ENCODE results near the gene SNAI3. TPM values are rescaled to one million over a fixed set of nuclear protein-coding genes. Genes with fewer than 3 reads are reported as not detected.

SNAI3 gene
- total RNA-seq, 1 donor from 2014 or later = not detected

DNA sequence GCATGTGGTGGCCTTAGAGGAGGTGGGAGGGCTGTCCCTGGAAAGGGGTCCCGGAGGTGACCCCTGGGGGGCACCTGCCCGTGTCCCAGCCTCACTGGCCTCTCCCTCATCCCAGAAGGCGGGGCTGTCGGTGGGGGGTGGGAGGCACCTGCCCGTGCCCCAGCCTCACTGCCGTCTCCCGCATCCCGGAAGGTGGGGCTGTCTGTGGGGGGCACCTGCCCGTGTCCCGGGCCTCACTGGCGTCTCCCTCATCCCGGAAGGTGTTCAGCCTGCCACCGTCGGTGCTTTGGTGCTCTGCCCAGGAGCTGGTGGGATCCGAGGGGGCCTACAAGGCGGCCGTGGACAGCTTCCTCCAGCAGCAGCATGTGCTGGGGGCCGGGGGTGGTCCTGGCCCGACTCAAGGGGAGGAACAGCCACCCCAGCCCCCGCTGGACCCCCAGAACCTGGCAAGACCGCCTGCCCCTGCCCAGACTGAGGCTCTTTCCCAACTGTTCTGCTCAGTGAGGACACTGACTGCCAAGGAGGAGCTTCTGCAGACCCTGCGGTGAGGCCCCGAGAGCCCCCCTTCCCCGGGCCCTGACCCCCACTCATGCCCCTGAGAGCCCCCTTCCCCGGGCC, 26.2 kb upstream of the SNAI3 start:
- Histone ChIP-seq H3K4me1 (peaks cover 3% of the 10 kb centered on the region), H3K27ac (no peak overlapping the region), H3K4me3 (no peak overlapping the region), H3K36me3 (peaks cover 0 to 37% of the 10 kb centered on the region in 2 donors), H3K9me3 (no peaks in the 10 kb centered on the region), H3K27me3 (no peaks in the 10 kb centered on the region)
- no peak for DNase-seq (ENCODE audit: extremely low spot score in 2 of 2)
- TF ChIP-seq, protein P1, sequence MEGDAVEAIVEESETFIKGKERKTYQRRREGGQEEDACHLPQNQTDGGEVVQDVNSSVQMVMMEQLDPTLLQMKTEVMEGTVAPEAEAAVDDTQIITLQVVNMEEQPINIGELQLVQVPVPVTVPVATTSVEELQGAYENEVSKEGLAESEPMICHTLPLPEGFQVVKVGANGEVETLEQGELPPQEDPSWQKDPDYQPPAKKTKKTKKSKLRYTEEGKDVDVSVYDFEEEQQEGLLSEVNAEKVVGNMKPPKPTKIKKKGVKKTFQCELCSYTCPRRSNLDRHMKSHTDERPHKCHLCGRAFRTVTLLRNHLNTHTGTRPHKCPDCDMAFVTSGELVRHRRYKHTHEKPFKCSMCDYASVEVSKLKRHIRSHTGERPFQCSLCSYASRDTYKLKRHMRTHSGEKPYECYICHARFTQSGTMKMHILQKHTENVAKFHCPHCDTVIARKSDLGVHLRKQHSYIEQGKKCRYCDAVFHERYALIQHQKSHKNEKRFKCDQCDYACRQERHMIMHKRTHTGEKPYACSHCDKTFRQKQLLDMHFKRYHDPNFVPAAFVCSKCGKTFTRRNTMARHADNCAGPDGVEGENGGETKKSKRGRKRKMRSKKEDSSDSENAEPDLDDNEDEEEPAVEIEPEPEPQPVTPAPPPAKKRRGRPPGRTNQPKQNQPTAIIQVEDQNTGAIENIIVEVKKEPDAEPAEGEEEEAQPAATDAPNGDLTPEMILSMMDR (IDR thresholded peaks at IDR 0.05) = no peak
- no peak for TF ChIP-seq POLR2A (IDR thresholded peaks at IDR 0.05)
- TF ChIP-seq POLR2AphosphoS5 (IDR thresholded peaks at IDR 0.05; ENCODE audit: insufficient read depth in 1 of 2, low read depth in 1 of 2) = no peak
- intact Hi-C loops (cut with DNase I) = no loop called here

DNA sequence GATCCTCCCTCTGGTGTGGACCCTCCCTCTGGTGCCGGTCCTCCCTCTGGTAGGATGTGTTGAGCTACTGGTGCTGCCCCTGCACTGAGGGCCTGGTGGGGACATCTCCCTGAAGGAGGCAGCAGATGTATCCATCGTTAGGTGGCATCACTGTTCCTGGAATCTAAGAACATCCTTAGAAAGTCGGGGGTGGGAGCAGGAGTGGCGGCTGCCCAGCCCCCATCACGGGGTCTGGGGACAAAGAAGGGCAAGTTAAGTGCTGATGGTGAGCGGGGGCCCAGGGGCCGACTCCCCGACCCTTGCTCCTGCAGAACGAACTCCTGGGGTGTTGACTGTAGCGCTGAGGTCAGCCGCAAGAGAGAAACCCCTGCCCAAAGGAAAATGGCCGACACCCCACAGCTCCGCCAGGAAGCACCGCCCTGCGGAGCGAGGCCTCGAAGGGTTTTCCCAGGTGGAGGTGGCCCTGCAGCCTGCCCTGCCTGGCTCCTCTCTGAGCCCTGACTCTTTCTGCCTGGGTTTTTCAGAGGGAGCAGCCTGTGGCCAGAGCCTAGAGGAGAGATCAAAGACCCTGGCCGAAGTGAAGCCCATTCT, 25.5 kb upstream of the SNAI3 start:
- Histone ChIP-seq H3K27me3 (no peaks in the 10 kb centered on the region), H3K4me1 (peaks cover 9% of the 10 kb centered on the region), H3K9me3 (no peaks in the 10 kb centered on the region), H3K27ac (no peak overlapping the region), H3K4me3 (no peak overlapping the region), H3K36me3 (peaks cover 0 to 31% of the 10 kb centered on the region in 2 donors)
- TF ChIP-seq, protein P1 (IDR thresholded peaks at IDR 0.05) = no peak
- TF ChIP-seq POLR2AphosphoS5 (IDR thresholded peaks at IDR 0.05; ENCODE audit: insufficient read depth in 1 of 2, low read depth in 1 of 2) (no peak), POLR2A (IDR thresholded peaks at IDR 0.05) (no peak)
- intact Hi-C loops (cut with DNase I) = no loop called here
- no peak for DNase-seq (ENCODE audit: extremely low spot score in 2 of 2)

DNA sequence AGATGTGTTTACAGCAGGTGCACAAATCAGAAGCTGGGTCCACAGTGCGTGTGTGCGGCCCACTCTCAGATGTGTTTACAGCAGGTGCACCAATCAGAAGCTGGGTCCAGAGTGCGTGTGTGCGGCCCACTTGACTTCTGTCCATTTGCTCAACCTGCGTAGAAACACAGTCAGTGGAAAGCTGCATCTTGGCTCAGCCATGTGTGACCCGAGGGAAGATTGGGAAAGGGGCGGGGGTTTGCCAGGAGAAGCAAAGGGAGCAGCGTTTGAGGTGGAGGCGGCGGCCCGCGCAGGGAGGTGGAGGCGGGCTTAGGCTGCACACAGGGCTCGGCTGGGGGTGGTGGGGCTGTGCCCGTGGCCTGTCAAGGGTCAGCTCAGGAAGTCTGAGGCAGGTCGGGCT, 24.2 kb upstream of the SNAI3 start:
- intact Hi-C loops (cut with DNase I) = no loop called here
- H3K9me3 ChIP-seq = no peaks in the 10 kb centered on the region
- H3K4me1 ChIP-seq = peaks cover 15% of the 10 kb centered on the region
- no peak overlapping the region for H3K4me3 ChIP-seq
- TF ChIP-seq, protein P1 (IDR thresholded peaks at IDR 0.05) = no peak
- TF ChIP-seq POLR2AphosphoS5 (IDR thresholded peaks at IDR 0.05; ENCODE audit: insufficient read depth in 1 of 2, low read depth in 1 of 2) = no peak
- no peak overlapping the region for H3K27ac ChIP-seq
- H3K36me3 ChIP-seq = peaks cover 0 to 18% of the 10 kb centered on the region in 2 donors
- no peak for DNase-seq (ENCODE audit: extremely low spot score in 2 of 2)
- H3K27me3 ChIP-seq = no peaks in the 10 kb centered on the region

DNA sequence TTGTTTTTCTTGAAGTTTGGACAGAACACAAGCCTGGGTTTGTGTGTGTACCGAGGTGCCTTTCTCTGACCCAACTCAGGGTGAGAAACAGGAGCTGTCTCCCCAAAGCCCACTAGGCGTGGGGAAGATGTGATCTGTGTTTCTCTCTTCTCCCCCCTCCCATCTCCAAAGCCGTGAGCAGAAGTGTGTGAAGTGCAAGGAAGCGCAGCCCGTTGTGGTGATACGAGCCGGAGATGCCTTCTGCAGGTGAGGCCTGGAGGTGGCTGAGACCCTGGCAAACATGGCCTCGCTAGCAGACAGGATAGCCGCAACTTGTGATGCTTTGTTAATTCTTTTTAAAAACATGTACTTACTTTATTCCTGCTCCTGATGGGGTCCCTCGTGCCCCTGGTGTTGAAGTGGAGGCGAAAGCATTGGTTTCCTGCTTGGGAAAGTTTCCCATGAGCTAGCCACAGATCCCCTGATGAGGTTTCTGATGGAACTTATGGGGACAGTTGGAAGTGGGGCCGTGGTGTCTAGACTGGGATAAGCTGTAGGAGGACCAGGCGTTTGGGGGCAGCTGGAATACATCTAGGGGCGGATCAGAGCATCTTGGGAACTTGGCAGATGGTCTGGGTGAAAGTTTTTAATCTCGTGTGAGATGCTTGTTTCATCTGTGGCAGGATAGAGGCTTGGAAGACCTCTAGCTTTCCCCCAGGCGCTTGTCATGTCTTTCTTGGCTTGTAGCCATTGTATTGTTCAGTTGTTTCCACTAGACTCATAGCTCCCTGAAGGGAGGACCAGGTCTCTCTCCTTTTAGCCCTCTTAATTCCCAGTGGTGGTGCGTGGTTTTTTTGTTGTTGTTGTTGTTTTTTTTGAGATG, 20.9 kb upstream of the SNAI3 start:
- no peaks in the 10 kb centered on the region for H3K9me3 ChIP-seq
- intact Hi-C loops (cut with DNase I) = no loop called here
- TF ChIP-seq POLR2AphosphoS5 (IDR thresholded peaks at IDR 0.05; ENCODE audit: insufficient read depth in 1 of 2, low read depth in 1 of 2) (no peak), POLR2A (IDR thresholded peaks at IDR 0.05) (no peak)
- TF ChIP-seq, protein P1 (IDR thresholded peaks at IDR 0.05) = no peak
- H3K27ac ChIP-seq = peak overlapping the region; percentile 78
- H3K27me3 ChIP-seq = no peaks in the 10 kb centered on the region
- H3K36me3 ChIP-seq = no peaks in the 10 kb centered on the region
- peaks cover 38% of the 10 kb centered on the region for H3K4me1 ChIP-seq
- no peak for DNase-seq (ENCODE audit: extremely low spot score in 2 of 2)
- peak overlapping the region; percentile 78 to 91 for H3K4me3 ChIP-seq
